Measurements from ENCODE around the gene CARHSP1. TPM values are rescaled to one million over a fixed set of nuclear protein-coding genes. Genes with fewer than 3 reads are reported as not detected.

The CARHSP1 gene
- total RNA-seq, 4 donors from 2014 or later = 47.3 to 75.6 (median 63.8) TPM

DNA sequence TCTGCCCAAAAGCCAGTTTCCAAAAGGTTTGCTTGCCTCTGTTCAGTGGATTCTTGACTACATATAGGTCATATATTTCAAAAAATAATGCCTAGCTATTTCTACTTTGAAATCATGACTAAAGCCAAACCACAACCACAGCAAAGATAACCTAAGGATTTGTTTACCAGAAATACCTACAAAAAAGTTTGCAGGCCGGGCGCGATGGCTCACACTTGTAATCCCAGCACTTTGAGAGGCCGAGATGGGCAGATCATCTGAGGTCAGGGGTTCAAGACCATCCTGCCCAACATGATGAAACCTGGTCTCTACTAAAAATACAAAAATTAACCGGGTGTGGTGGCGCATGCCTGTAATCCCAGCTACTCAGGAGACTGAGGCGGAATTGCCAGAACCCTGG is 15.2 kb downstream of the CARHSP1 start:
- TF ChIP-seq, protein P1, sequence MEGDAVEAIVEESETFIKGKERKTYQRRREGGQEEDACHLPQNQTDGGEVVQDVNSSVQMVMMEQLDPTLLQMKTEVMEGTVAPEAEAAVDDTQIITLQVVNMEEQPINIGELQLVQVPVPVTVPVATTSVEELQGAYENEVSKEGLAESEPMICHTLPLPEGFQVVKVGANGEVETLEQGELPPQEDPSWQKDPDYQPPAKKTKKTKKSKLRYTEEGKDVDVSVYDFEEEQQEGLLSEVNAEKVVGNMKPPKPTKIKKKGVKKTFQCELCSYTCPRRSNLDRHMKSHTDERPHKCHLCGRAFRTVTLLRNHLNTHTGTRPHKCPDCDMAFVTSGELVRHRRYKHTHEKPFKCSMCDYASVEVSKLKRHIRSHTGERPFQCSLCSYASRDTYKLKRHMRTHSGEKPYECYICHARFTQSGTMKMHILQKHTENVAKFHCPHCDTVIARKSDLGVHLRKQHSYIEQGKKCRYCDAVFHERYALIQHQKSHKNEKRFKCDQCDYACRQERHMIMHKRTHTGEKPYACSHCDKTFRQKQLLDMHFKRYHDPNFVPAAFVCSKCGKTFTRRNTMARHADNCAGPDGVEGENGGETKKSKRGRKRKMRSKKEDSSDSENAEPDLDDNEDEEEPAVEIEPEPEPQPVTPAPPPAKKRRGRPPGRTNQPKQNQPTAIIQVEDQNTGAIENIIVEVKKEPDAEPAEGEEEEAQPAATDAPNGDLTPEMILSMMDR (IDR thresholded peaks at IDR 0.05; ENCODE audit: low read depth) = no peak

GRCh38 chr16:8853150-8853549 is 15.7 kb downstream of the CARHSP1 start:
- TF ChIP-seq, protein P1 (IDR thresholded peaks at IDR 0.05; ENCODE audit: low read depth) = no peak

- TF ChIP-seq, protein P1 (IDR thresholded peaks at IDR 0.05; ENCODE audit: low read depth) = no peak
These were observed 16.3 kb downstream of the CARHSP1 start for GRCh38 chr16:8852534-8852933.

DNA sequence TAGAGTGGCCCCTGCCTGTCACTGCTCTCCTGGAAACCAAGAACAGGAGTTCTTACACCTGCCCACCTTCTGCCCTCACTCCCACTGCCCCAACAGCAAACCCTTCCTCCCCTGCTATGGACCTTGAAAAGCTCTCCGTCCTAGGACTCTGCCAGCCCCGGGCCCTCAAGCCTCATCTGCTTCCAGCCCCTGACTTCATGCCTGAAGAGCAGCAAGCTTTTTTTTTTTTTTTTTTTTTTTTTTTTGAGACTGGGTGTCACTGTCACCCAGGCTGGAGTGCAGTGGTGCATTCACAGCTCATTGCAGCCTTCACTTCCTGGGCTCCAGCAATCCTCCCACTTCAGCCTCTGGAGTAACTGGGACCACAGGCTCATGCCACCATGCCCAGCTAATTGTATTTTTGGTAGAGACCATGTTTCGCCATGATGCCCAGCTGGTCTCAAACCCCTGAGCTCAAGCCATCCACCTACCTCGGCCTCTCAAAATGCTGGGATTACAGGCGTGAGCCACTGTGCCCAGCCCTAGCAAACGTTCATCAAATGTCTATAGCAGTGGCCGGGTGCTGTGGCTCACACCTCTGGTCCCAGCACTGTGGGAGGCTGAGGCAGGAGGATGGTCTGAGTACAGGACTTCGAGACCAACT is 16.9 kb downstream of the CARHSP1 start:
- TF ChIP-seq, protein P1 (IDR thresholded peaks at IDR 0.05; ENCODE audit: low read depth) = no peak

- TF ChIP-seq, protein P1 (IDR thresholded peaks at IDR 0.05; ENCODE audit: low read depth) = no peak
These were observed 18.4 kb downstream of the CARHSP1 start for GRCh38 chr16:8850279-8850885.

- TF ChIP-seq, protein P1 (IDR thresholded peaks at IDR 0.05; ENCODE audit: low read depth) = no peak
These were observed 19.3 kb downstream of the CARHSP1 start for GRCh38 chr16:8849411-8850011.

DNA sequence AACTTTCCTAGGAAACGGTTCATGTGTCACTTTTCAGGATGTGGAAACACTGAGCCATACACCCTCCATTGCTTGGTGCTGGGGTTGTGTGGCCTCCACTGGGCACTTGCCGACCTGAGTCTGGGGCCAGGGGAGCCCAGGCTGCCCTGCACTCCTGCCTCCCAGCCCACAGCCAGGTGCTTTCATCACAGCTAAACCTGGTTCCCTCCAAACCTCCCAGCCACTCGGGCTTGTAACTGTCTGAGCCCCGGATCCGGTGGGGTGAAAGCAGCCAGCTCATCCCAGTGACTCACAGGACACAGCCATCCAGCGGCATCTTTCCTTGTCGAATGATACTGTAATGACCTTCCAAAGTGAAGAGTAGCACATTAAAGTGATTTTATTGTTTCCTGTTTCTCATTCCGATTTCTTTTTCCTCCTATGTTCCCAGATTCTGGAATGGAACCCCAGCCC is 19.8 kb downstream of the CARHSP1 start:
- TF ChIP-seq, protein P1 (IDR thresholded peaks at IDR 0.05; ENCODE audit: low read depth) = no peak
